ENCODE results near the gene TSHB. TPM values are rescaled to one million over a fixed set of nuclear protein-coding genes. Genes with fewer than 3 reads are reported as not detected.

Gene TSHB
- total and polyA plus RNA-seq, 8 donors = not detected

DNA sequence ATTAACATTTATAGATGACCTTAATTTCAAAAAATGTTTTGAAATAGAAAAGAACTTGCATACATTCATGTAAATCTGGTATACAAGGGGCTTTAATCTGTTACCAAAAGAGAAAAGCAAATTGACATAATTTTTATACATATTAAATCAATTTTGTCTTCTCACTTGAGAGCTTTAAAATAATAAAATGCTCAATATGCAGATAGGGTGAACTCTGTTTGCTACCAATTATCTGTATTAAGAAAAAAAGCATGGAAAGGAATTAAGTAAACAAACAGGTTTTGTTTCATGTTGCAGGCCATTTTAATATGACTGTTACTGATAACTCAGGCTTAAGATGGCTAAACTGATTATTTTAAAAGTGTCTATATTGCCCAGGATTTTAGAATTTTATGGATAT, 6.0 kb upstream of the TSHB start:
- DNase-seq (no peak), ATAC-seq (no peak), FAIRE-seq (no peak)
- Histone ChIP-seq H3K4me3 (no peak overlapping the region), H3K27ac (no peak overlapping the region), H3K4me1 (no peaks in the 10 kb centered on the region), H3K9me3 (no peaks in the 10 kb centered on the region), H3K27me3 (no peaks in the 10 kb centered on the region), H3K36me3 (no peaks in the 10 kb centered on the region)
- intact Hi-C loops (cut with DNase I) = no loop called here
- TF ChIP-seq, protein P1, sequence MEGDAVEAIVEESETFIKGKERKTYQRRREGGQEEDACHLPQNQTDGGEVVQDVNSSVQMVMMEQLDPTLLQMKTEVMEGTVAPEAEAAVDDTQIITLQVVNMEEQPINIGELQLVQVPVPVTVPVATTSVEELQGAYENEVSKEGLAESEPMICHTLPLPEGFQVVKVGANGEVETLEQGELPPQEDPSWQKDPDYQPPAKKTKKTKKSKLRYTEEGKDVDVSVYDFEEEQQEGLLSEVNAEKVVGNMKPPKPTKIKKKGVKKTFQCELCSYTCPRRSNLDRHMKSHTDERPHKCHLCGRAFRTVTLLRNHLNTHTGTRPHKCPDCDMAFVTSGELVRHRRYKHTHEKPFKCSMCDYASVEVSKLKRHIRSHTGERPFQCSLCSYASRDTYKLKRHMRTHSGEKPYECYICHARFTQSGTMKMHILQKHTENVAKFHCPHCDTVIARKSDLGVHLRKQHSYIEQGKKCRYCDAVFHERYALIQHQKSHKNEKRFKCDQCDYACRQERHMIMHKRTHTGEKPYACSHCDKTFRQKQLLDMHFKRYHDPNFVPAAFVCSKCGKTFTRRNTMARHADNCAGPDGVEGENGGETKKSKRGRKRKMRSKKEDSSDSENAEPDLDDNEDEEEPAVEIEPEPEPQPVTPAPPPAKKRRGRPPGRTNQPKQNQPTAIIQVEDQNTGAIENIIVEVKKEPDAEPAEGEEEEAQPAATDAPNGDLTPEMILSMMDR (IDR thresholded peaks at IDR 0.05) = no peak

DNA sequence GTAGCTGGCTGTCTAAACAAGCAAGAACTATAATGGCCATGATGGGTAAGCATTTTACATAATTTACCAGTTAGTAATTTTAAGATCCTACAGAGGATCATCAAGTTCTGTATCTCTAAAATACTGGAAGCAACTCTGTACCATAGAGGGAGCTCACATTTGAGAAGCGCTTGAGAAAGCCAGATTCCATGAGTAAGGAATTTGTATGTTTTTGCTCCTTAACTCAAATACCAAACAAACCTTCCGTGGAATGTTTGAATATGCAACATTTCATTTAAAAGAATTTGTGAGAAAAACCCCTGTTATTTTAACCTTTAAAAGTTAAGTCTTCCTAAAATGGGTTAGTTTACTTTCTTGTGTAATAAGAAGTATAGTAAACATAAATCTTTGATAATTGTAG, 2.0 kb downstream of the TSHB start:
- TF ChIP-seq, protein P1 (IDR thresholded peaks at IDR 0.05) = no peak
- Histone ChIP-seq H3K4me3 (no peak overlapping the region), H3K27me3 (no peaks in the 10 kb centered on the region), H3K9me3 (no peaks in the 10 kb centered on the region), H3K4me1 (no peaks in the 10 kb centered on the region), H3K27ac (no peak overlapping the region), H3K36me3 (no peaks in the 10 kb centered on the region)
- FAIRE-seq (no peak), ATAC-seq (no peak), DNase-seq (no peak)
- intact Hi-C loops (cut with DNase I) = no loop called here
- WGBS, 2 donors = 61 to 62% methylated on average over 2 of the region's 2 CpGs

GRCh38 chr1:115035652-115036051, 6.0 kb downstream of the TSHB start:
- intact Hi-C loops (cut with DNase I) = no loop called here
- ATAC-seq = no peak
- WGBS, 2 donors = 81 to 88% methylated on average over 1 of the region's 1 CpG
- Histone ChIP-seq H3K36me3 (no peaks in the 10 kb centered on the region), H3K27me3 (no peaks in the 10 kb centered on the region), H3K4me1 (peaks cover 0 to 13% (median 5%) of the 10 kb centered on the region in 3 donors), H3K27ac (no peak overlapping the region), H3K9me3 (no peaks in the 10 kb centered on the region), H3K4me3 (no peak overlapping the region)
- TF ChIP-seq, protein P1 (IDR thresholded peaks at IDR 0.05) = no peak
- DNase-seq = no peak
- no peak for FAIRE-seq

GRCh38 chr1:115036814-115037507, 7.3 kb downstream of the TSHB start:
- WGBS, 2 donors = 57 to 61% methylated on average over 4 of the region's 4 CpGs
- no peaks in the 10 kb centered on the region for H3K27me3 ChIP-seq
- intact Hi-C loops (cut with DNase I) = no loop called here
- no peaks in the 10 kb centered on the region for H3K9me3 ChIP-seq
- no peak overlapping the region for H3K4me3 ChIP-seq
- H3K36me3 ChIP-seq = no peaks in the 10 kb centered on the region
- H3K4me1 ChIP-seq = peaks cover 0 to 13% (median 5%) of the 10 kb centered on the region in 3 donors
- DNase-seq (no peak), FAIRE-seq (no peak), ATAC-seq (peak in 3 of 4 donors; percentile 51 to 91 (median 79))
- no peak overlapping the region for H3K27ac ChIP-seq
- TF ChIP-seq, protein P1 (IDR thresholded peaks at IDR 0.05) = no peak

DNA sequence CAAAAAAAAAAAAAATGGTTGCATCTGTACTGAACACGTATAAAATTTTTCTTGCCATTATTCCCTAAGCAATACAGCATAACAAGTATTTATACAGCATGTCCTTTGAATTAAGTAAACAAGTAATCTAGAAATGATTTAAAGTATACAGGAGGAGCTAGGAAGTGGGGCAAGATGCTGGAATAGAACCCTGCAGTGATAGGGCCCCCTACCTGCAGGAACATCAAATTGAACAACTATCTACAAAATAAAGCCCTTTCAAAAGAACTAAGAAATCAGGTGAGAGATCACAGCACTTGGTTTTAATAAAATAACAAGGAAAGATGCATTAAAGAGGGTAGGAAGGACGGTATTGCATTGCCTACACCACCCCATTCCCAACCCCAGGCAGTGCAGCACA, 10.9 kb downstream of the TSHB start:
- FAIRE-seq (no peak), DNase-seq (no peak), ATAC-seq (no peak)
- no peak overlapping the region for H3K4me3 ChIP-seq
- 72 to 87% methylated on average over 2 of the region's 2 CpGs for WGBS, 2 donors
- TF ChIP-seq, protein P1 (IDR thresholded peaks at IDR 0.05) = no peak
- no peaks in the 10 kb centered on the region for H3K27me3 ChIP-seq
- no peaks in the 10 kb centered on the region for H3K36me3 ChIP-seq
- H3K4me1 ChIP-seq = peaks cover 0 to 13% (median 5%) of the 10 kb centered on the region in 3 donors
- H3K9me3 ChIP-seq = no peaks in the 10 kb centered on the region
- H3K27ac ChIP-seq = no peak overlapping the region
- intact Hi-C loops (cut with DNase I) = no loop called here

All from pancreas (tissue), 10 donors.